ENCODE measurements around the gene ACTN3.
"Not testable (repeated sequence)": the region's sequence is repeated elsewhere in the genome, so short reads cannot be mapped to it uniquely, and the experiment has no call there.

ACTN3 gene

DNA sequence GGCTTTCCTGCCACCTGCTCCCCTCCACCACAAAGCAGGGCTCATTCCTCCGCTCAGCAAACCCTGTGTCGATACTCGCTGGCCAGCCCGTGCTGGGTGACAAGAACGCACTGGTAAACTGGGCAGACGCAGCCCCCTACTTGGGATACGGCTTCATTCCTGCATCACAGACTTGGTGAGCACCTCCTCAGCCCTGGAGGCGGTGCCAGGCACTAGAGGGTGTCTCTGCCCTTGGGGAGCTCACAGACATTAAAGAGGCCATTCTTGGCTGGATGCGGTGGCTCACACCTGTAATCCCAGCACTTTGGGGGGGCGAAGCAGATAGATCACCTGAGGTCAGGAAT lies 6.9 kb upstream of the ACTN3 start:
- peaks cover 17% of the 10 kb centered on the region for H3K4me1 ChIP-seq (ENCODE audit: insufficient read depth, low read length)
- H3K27me3 ChIP-seq (ENCODE audit: insufficient read depth, low read length, poor library complexity) = no peaks in the 10 kb centered on the region
- DNase-seq (no peak), ATAC-seq (ENCODE audit: insufficient read depth, low read depth) (no peak)
- no peak overlapping the region for H2AFZ ChIP-seq (ENCODE audit: low read depth, low read length)
- H3K4me2 ChIP-seq (ENCODE audit: insufficient read depth, low read length) = no peak overlapping the region
- no peak overlapping the region for H3K9ac ChIP-seq (ENCODE audit: low read depth, low read length)
- TF ChIP-seq, protein P1, sequence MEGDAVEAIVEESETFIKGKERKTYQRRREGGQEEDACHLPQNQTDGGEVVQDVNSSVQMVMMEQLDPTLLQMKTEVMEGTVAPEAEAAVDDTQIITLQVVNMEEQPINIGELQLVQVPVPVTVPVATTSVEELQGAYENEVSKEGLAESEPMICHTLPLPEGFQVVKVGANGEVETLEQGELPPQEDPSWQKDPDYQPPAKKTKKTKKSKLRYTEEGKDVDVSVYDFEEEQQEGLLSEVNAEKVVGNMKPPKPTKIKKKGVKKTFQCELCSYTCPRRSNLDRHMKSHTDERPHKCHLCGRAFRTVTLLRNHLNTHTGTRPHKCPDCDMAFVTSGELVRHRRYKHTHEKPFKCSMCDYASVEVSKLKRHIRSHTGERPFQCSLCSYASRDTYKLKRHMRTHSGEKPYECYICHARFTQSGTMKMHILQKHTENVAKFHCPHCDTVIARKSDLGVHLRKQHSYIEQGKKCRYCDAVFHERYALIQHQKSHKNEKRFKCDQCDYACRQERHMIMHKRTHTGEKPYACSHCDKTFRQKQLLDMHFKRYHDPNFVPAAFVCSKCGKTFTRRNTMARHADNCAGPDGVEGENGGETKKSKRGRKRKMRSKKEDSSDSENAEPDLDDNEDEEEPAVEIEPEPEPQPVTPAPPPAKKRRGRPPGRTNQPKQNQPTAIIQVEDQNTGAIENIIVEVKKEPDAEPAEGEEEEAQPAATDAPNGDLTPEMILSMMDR (IDR thresholded peaks at IDR 0.05; ENCODE audit: borderline replicate concordance, extremely low read depth, low read length, poor library complexity, severe bottlenecking) = no peak
- no peak for TF ChIP-seq EZH2 (IDR thresholded peaks at IDR 0.05; ENCODE audit: borderline replicate concordance, low read depth, low read length, severe bottlenecking)
- no peak overlapping the region for H3K27ac ChIP-seq (ENCODE audit: low read length)
- no peaks in the 10 kb centered on the region for H3K9me3 ChIP-seq (ENCODE audit: insufficient read depth, low read length, severe bottlenecking)
- no peak overlapping the region for H3K4me3 ChIP-seq (ENCODE audit: low read depth in 1 of 2, low read length in 2 of 2)
- peaks cover 39% of the 10 kb centered on the region for H3K36me3 ChIP-seq (ENCODE audit: insufficient read depth, low read length)
- H4K20me1 ChIP-seq (ENCODE audit: insufficient read depth, low read length) = no peaks in the 10 kb centered on the region
- H3K79me2 ChIP-seq (ENCODE audit: insufficient read depth, low read length) = no peaks in the 10 kb centered on the region

- not testable (repeated sequence) for DNase-seq; H3K9ac ChIP-seq (ENCODE audit: low read depth, low read length); H3K79me2 ChIP-seq (ENCODE audit: insufficient read depth, low read length); H3K4me2 ChIP-seq (ENCODE audit: insufficient read depth, low read length); H3K27me3 ChIP-seq (ENCODE audit: insufficient read depth, low read length, poor library complexity); ATAC-seq (ENCODE audit: insufficient read depth, low read depth); H2AFZ ChIP-seq (ENCODE audit: low read depth, low read length); H3K27ac ChIP-seq (ENCODE audit: low read length); H3K9me3 ChIP-seq (ENCODE audit: insufficient read depth, low read length, severe bottlenecking); H3K4me3 ChIP-seq (ENCODE audit: low read depth in 1 of 2, low read length in 2 of 2); H4K20me1 ChIP-seq (ENCODE audit: insufficient read depth, low read length)
- H3K4me1 ChIP-seq (ENCODE audit: insufficient read depth, low read length) = peaks cover 25% of the 10 kb centered on the region
- H3K36me3 ChIP-seq (ENCODE audit: insufficient read depth, low read length) = peaks cover 39% of the 10 kb centered on the region
These were observed 6.1 kb upstream of the ACTN3 start for GRCh38 chr11:66540598-66540997.

DNA sequence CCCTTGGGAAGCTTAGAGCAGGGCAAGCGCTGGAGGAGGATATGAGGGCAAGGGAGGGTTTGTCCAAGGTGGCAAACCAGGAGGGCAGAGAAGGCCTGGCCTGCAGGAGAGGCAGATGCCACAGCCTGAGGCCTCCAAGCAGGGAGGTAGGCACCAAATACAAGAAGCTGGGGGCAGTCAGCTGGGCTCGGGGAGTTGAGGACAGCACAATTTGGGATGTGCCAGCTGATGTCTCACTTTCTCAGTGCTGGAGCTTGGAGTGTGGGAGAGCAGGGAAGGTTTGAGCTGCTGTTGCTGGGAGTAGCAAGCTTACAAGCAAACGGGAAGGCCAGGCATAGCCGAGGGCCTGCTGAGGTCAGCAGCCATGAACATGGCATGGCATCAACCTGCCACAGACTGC lies 4.8 kb upstream of the ACTN3 start:
- H3K36me3 ChIP-seq (ENCODE audit: insufficient read depth, low read length) = peaks cover 39% of the 10 kb centered on the region
- H2AFZ ChIP-seq (ENCODE audit: low read depth, low read length) = no peak overlapping the region
- H4K20me1 ChIP-seq (ENCODE audit: insufficient read depth, low read length) = no peaks in the 10 kb centered on the region
- peaks cover 32% of the 10 kb centered on the region for H3K4me1 ChIP-seq (ENCODE audit: insufficient read depth, low read length)
- no peaks in the 10 kb centered on the region for H3K9me3 ChIP-seq (ENCODE audit: insufficient read depth, low read length, severe bottlenecking)
- ATAC-seq (ENCODE audit: insufficient read depth, low read depth) = no peak
- no peak overlapping the region for H3K4me2 ChIP-seq (ENCODE audit: insufficient read depth, low read length)
- H3K9ac ChIP-seq (ENCODE audit: low read depth, low read length) = no peak overlapping the region
- no peak for DNase-seq
- TF ChIP-seq EZH2 (IDR thresholded peaks at IDR 0.05; ENCODE audit: borderline replicate concordance, low read depth, low read length, severe bottlenecking) = no peak
- TF ChIP-seq, protein P1 (IDR thresholded peaks at IDR 0.05; ENCODE audit: borderline replicate concordance, extremely low read depth, low read length, poor library complexity, severe bottlenecking) = no peak
- peaks cover 8% of the 10 kb centered on the region for H3K79me2 ChIP-seq (ENCODE audit: insufficient read depth, low read length)
- no peak overlapping the region for H3K4me3 ChIP-seq (ENCODE audit: low read depth in 1 of 2, low read length in 2 of 2)
- H3K27ac ChIP-seq (ENCODE audit: low read length) = no peak overlapping the region
- H3K27me3 ChIP-seq (ENCODE audit: insufficient read depth, low read length, poor library complexity) = no peaks in the 10 kb centered on the region

DNA sequence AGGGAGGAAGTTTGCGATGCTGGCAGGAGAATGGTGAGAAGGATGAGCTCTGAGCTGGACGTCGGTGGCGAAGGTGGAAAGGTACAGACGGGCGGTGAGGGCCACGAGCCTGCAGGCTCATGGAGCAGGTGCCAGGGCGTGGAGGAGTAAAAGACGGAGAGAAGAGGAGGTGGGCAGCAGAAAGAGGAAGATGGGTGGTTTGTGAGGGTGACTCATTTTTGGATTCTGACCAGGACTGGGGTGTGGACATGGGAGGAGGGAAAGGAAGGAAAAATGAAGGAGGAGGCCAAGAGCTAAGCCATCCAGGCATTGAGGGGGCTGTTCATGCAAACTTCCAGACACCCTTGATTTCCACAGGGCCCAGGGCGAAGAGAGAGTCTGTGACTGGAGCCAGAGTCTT lies 4.3 kb upstream of the ACTN3 start:
- Histone ChIP-seq H2AFZ (ENCODE audit: low read depth, low read length) (no peak overlapping the region), H3K9me3 (ENCODE audit: insufficient read depth, low read length, severe bottlenecking) (no peaks in the 10 kb centered on the region), H3K27me3 (ENCODE audit: insufficient read depth, low read length, poor library complexity) (no peaks in the 10 kb centered on the region), H3K9ac (ENCODE audit: low read depth, low read length) (no peak overlapping the region), H4K20me1 (ENCODE audit: insufficient read depth, low read length) (no peaks in the 10 kb centered on the region), H3K4me2 (ENCODE audit: insufficient read depth, low read length) (no peak overlapping the region), H3K27ac (ENCODE audit: low read length) (no peak overlapping the region), H3K4me3 (ENCODE audit: low read depth in 1 of 2, low read length in 2 of 2) (no peak overlapping the region), H3K4me1 (ENCODE audit: insufficient read depth, low read length) (peaks cover 32% of the 10 kb centered on the region), H3K36me3 (ENCODE audit: insufficient read depth, low read length) (peaks cover 36% of the 10 kb centered on the region), H3K79me2 (ENCODE audit: insufficient read depth, low read length) (peaks cover 8% of the 10 kb centered on the region)
- DNase-seq = no peak
- no peak for ATAC-seq (ENCODE audit: insufficient read depth, low read depth)
- no peak for TF ChIP-seq EZH2 (IDR thresholded peaks at IDR 0.05; ENCODE audit: borderline replicate concordance, low read depth, low read length, severe bottlenecking)
- TF ChIP-seq, protein P1 (IDR thresholded peaks at IDR 0.05; ENCODE audit: borderline replicate concordance, extremely low read depth, low read length, poor library complexity, severe bottlenecking) = no peak
